Mesothelial cell of epicardium (in vitro differentiated cells): ENCODE measurements around the gene TRIO. TPM values are rescaled to one million over a fixed set of nuclear protein-coding genes. Genes with fewer than 3 reads are reported as not detected.

Source experiments
- DNase-seq, 2 experiments: peaks; one replicate each; pipeline ENCODE4 v3.0.0; 2021; ENCODE audit warnings: low spot score in 2 of 2; ENCODE audit not compliant: unreplicated experiment in 2 of 2
- H3K27ac Mint-ChIP-seq: 2 replicates; pipeline ENCODE4 v1.8.0; 2021; ENCODE audit warnings: mixed read lengths
- H3K27me3 Mint-ChIP-seq: 2 replicates; pipeline ENCODE4 v1.8.0; 2021; ENCODE audit warnings: low read depth, mixed read lengths
- H3K36me3 Mint-ChIP-seq: 2 replicates; pipeline ENCODE4 v1.8.0; 2021; ENCODE audit warnings: mixed read lengths
- H3K4me1 Mint-ChIP-seq: 2 replicates; pipeline ENCODE4 v1.8.0; 2021; ENCODE audit warnings: mixed read lengths
- H3K4me3 Mint-ChIP-seq: 2 replicates; pipeline ENCODE4 v1.8.0; 2021; ENCODE audit warnings: mild to moderate bottlenecking, moderate library complexity, mixed read lengths
- H3K9me3 Mint-ChIP-seq: 2 replicates; pipeline ENCODE4 v1.8.0; 2021; ENCODE audit warnings: mixed read lengths
- total RNA-seq: library from RNA; stranded (reverse); gene quantifications from 3 replicates; pipeline ENCODE4 v1.2.1, GENCODE V29; 2021
- TF ChIP-seq, protein P1 (sequence below): fragments of 200-600 bp; sonication (generic); IDR thresholded peaks from one replicate; pipeline ENCODE4 v1.5.0; 2021; ENCODE audit warnings: antibody characterized with exemption; ENCODE audit not compliant: unreplicated experiment

The TRIO gene
- total RNA-seq, 1 donor from 2014 or later, result 209 TPM

DNA sequence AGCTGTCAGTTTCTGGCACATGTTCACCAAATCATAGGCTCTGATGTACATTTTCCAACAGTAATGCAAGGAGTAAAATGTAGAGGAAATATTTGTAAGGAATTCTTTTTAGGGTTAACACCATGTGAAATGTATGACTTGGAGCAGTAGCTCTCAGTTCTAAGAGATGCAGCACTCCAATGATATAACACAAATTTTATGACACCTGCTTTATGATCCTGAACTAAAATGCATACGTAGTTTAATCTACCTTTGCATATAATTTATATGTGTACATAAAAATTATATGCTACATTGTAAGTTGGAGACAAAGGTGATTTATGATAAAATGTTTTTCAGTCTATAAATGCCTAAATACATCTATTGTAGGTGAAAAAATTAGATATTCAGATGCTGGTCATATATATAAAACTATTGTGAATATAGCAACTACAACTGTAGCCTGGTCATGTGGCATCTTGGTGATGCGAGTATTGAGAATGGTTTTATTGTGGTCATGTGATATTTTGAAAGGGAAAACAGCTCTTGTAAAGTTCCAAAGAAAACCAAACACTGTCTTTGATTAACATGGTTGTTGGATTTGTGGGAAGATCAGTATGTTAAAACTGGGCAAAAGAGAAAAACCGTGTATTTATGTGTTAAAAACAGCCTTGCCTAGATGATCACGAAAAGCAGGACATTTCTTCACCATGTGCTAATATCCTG, 171.0 kb downstream of the TRIO start:
- no peaks in the 10 kb centered on the region for H3K9me3 Mint-ChIP-seq
- peaks cover 47% of the 10 kb centered on the region for H3K4me1 Mint-ChIP-seq
- no peak for DNase-seq
- H3K36me3 Mint-ChIP-seq, result peaks cover 27% of the 10 kb centered on the region
- H3K27ac Mint-ChIP-seq, result no peak overlapping the region
- TF ChIP-seq, protein P1, sequence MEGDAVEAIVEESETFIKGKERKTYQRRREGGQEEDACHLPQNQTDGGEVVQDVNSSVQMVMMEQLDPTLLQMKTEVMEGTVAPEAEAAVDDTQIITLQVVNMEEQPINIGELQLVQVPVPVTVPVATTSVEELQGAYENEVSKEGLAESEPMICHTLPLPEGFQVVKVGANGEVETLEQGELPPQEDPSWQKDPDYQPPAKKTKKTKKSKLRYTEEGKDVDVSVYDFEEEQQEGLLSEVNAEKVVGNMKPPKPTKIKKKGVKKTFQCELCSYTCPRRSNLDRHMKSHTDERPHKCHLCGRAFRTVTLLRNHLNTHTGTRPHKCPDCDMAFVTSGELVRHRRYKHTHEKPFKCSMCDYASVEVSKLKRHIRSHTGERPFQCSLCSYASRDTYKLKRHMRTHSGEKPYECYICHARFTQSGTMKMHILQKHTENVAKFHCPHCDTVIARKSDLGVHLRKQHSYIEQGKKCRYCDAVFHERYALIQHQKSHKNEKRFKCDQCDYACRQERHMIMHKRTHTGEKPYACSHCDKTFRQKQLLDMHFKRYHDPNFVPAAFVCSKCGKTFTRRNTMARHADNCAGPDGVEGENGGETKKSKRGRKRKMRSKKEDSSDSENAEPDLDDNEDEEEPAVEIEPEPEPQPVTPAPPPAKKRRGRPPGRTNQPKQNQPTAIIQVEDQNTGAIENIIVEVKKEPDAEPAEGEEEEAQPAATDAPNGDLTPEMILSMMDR, result no peak
- no peak overlapping the region for H3K4me3 Mint-ChIP-seq
- H3K27me3 Mint-ChIP-seq, result no peaks in the 10 kb centered on the region

GRCh38 chr5:14316471-14316870, 173.3 kb downstream of the TRIO start:
- TF ChIP-seq, protein P1, result no peak
- DNase-seq, result no peak
- Mint-ChIP-seq H3K27me3 (no peaks in the 10 kb centered on the region), H3K9me3 (peaks cover 7% of the 10 kb centered on the region), H3K4me1 (peaks cover 39% of the 10 kb centered on the region), H3K27ac (no peak overlapping the region), H3K4me3 (no peak overlapping the region), H3K36me3 (peaks cover 34% of the 10 kb centered on the region)

DNA sequence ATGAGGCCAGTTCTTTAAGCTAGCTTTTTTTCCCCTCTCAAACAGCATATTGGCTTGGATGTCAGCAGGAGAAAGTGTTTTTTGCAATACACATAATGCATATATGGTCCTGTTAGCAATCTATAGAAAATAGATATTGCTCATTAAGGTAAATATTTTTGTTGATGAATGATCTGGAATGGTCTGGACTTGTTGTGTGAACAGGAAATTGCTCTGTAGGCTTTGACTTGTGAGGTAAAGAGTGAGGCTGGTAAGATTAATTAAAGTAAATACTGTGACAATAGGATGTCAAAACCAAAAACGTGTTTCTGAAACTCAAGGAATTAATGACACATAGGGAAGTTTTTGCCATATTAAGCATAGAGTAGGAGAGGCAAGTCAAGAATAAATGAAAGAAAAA, 176.0 kb downstream of the TRIO start:
- peaks cover 45% of the 10 kb centered on the region for H3K36me3 Mint-ChIP-seq
- TF ChIP-seq, protein P1, result no peak
- H3K9me3 Mint-ChIP-seq, result peaks cover 12% of the 10 kb centered on the region
- peaks cover 17% of the 10 kb centered on the region for H3K4me1 Mint-ChIP-seq
- H3K4me3 Mint-ChIP-seq, result no peak overlapping the region
- H3K27me3 Mint-ChIP-seq, result no peaks in the 10 kb centered on the region
- H3K27ac Mint-ChIP-seq, result no peak overlapping the region
- DNase-seq, result no peak

DNA sequence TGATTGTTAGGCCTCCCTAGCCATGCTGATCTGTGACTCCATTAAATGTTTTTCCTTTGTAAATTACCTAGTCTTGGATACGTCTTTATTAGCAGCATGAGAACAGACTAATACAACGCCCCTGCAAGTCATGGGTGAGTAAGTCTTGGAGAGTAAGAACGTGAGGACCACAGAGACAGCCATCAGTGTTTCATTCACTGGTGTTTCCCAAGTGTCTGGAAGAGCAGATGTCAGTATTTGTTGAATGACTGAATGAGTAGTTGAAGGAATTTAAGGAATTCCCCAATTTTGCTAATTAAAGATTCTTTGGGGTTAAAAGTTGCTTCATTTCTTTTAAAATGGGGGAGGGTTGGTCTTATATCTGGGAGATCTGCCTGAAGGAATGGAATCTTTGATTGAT, 178.8 kb downstream of the TRIO start:
- H3K27ac Mint-ChIP-seq, result no peak overlapping the region
- H3K4me1 Mint-ChIP-seq, result peaks cover 9% of the 10 kb centered on the region
- TF ChIP-seq, protein P1, result no peak
- DNase-seq, result no peak
- H3K27me3 Mint-ChIP-seq, result no peaks in the 10 kb centered on the region
- H3K36me3 Mint-ChIP-seq, result peaks cover 53% of the 10 kb centered on the region
- no peak overlapping the region for H3K4me3 Mint-ChIP-seq
- peaks cover 12% of the 10 kb centered on the region for H3K9me3 Mint-ChIP-seq

DNA sequence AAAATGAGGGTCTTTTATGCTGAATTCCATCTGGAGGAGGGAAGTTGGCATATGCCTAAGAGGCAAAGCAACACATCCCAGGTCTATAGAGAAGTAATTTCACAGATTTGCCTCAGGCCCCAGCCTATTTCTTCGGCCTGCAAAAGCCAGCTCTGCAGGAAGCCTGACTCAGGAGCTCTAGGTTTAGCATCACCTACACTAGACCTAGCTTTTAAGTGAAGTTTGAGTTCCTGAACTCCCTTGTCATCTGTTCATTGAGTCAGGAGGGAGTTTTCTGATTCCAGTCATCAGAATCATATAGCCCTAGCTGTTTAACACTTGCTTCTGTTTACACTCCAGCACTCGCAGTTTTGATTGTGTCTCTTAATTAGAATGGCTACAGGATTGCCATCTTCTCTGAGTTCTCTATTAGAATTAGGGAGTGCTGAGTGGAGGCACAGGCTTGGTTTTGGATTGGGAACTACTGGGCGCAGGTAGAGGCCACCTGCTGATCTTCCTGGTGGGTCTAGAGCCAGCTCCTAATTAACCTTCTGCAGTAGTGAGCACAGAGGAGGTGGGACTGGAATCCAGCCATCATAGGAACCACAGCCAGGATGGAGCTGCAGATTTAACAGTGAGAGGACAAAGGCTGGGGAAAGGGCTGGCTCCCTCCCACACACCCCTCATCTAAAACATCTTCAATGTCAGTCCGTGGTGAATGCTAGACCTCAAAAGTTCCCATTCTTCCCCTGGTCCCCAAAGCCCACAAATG, 179.5 kb downstream of the TRIO start:
- Mint-ChIP-seq H3K9me3 (peaks cover 12% of the 10 kb centered on the region), H3K27me3 (no peaks in the 10 kb centered on the region), H3K4me1 (peaks cover 9% of the 10 kb centered on the region), H3K27ac (no peak overlapping the region), H3K36me3 (peaks cover 48% of the 10 kb centered on the region), H3K4me3 (no peak overlapping the region)
- DNase-seq, result no peak
- TF ChIP-seq, protein P1, result no peak
